Omental fat pad (tissue), 4 donors: ENCODE data around the gene TPCN2. TPM values are rescaled to one million over a fixed set of nuclear protein-coding genes. Genes with fewer than 3 reads are reported as not detected.
"Not testable (repeated sequence)": the region's sequence is repeated elsewhere in the genome, so short reads cannot be mapped to it uniquely, and the experiment has no call there.

Experiments
- ATAC-seq: fragments of 150-250 bp; one replicate; pipeline ENCODE4 v1.9.1; 2016; ENCODE audit warnings: mild to moderate bottlenecking, moderate library complexity; ENCODE audit not compliant: low FRiP score
- DNase-seq: peaks from one replicate; pipeline ENCODE4 v3.0.0-alpha.2; 2019; ENCODE audit warnings: low spot score
- CTCF ChIP-seq, 3 donors: fragments of 450-650 bp; IDR thresholded peaks; one replicate each; pipeline ENCODE4 v1.5.1; 2016 to 2017; ENCODE audit warnings: antibody characterized with exemption in 3 of 3, mild to moderate bottlenecking in 3 of 3, moderate library complexity in 2 of 3
- total RNA-seq, 4 donors: library from RNA; depleted of rRNA; stranded (reverse); fragments of >200 nt; gene quantifications; one replicate each; pipeline ENCODE4 v1.1.0, GENCODE V29; 2016

The TPCN2 gene
- 10 to 100 TPM; 11.8 to 23.3 (median 15.4) TPM for total RNA-seq

- no peak for TF ChIP-seq CTCF (IDR thresholded peaks at IDR 0.05)
- ATAC-seq (peak; percentile 90), DNase-seq (peak; percentile 61)
Measured at GRCh38 chr11:69048694-69049489, at the start of gene TPCN2. TSS of gene TPCN2 (plus strand) at chr11:69048932. CDS start at chr11:69048998, 66 bp downstream.

- TF ChIP-seq CTCF (IDR thresholded peaks at IDR 0.05): no peak
- DNase-seq (peak; percentile 18), ATAC-seq (no peak)
Measured at GRCh38 chr11:68999093-68999747, 49.5 kb upstream of the TPCN2 start.

DNA sequence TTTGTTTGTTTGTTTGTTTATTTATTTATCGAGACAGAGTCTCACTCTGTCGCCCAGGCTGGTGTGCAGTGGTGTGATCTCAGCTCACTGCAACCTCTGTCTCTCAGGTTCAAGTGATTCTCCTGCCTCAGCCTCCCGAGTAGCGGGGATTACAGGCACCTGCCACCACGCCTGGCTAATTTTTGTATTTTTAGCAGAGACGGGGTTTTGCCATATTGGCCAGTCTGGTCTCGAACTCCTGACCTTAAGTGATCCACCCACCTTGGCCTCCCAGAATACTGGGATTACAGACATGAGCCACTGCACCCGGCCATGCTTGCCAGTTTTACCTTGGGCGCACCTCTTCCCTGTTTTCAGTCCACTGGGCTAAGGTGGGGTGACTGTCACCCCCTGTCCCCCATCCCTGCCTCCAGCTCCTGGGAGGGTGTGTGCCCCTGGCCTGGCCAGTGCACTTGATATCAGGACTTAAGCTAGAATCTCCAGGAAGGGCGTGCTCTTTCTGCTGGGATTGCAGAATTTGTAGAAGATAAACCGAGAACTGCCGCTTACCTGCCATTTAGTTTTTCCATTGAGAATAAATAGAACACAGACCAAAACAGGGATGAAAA is 48.9 kb upstream of the TPCN2 start:
- ATAC-seq: not testable (repeated sequence)

GRCh38 chr11:69000391-69000790 is 48.3 kb upstream of the TPCN2 start:
- DNase-seq (no peak), ATAC-seq (peak; percentile 37)
- no peak for TF ChIP-seq CTCF (IDR thresholded peaks at IDR 0.05)

More for the DNA sequence above, 48.9 kb upstream of the TPCN2 start:
- not testable (repeated sequence) for DNase-seq

- peak; percentile 73 for ATAC-seq
- DNase-seq: no peak
- peak in 1 of 3 donors; percentile 12 for TF ChIP-seq CTCF (IDR thresholded peaks at IDR 0.05)
Measured at GRCh38 chr11:69000831-69001242, 47.9 kb upstream of the TPCN2 start.

DNA sequence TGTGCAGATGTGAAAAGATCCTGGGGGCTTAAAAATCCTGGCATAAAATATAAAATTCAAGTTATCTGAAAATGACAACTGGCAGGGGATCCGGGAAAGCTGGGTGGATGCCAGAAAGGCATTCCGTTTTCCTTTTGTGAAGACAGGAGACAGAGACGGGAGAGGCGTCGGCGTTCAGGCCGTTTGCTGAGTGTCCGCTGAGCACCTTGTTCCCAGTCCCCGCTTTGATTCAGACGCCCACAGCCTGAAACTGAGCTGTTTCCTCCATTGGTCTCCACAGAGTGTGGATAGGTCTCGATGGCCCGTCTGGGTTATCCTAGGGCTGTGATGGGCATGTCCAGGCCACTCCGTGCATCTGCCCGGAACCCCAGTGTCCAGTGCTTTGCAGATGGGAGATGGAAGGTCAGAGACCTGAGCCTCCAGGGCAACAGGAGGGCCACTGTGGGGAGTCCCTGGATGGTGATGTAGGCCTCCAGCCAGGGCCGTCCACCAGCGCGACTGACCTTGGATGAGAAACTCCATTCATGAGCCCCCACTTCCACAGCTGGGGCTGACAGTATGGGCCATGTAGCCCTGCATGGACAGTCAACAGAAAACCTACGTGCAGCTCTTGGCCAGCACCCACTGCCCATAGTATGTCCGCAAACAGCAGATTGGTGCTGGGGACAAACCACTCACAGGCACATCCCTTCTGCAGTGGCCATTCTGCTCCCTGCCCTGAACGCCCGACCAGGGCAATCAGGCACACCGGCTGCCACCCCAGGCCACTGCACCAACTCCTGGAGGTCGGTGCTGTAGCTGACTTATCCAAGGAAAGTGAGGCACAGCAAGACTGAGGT is 47.3 kb upstream of the TPCN2 start:
- ATAC-seq: no peak
- peak; percentile 21 for DNase-seq

More for the DNA sequence above, 47.3 kb upstream of the TPCN2 start:
- TF ChIP-seq CTCF (IDR thresholded peaks at IDR 0.05): no peak
